Measurements from ENCODE around the gene HGFAC. TPM values are rescaled to one million over a fixed set of nuclear protein-coding genes. Genes with fewer than 3 reads are reported as not detected.

HGFAC gene
- total RNA-seq, 1 experiment from 2014 or later: 0.37 TPM

- no peak overlapping the region for H3K4me3 Mint-ChIP-seq
These were observed 31.6 kb downstream of the HGFAC start for GRCh38 chr4:3473181-3473950.

More at GRCh38 chr4:3473181-3473950, 31.6 kb downstream of the HGFAC start:
- Histone ChIP-seq H4K8ac (replicated peaks; ENCODE audit: insufficient read length, low read depth, low read length) (no peak overlapping the region), H3K56ac (ENCODE audit: insufficient read length, low read depth, low read length) (no peak overlapping the region), H2BK5ac (ENCODE audit: insufficient read length, low read length) (no peak overlapping the region), H2AFZ (ENCODE audit: low read length) (no peak overlapping the region), H3K4me1 (ENCODE audit: insufficient read depth, low read length) (no peaks in the 10 kb centered on the region), H3K9me3 (ENCODE audit: control insufficient read depth, low read depth, low read length) (no peaks in the 10 kb centered on the region), H3K79me1 (ENCODE audit: insufficient read depth, low read depth, low read length, poor library complexity, severe bottlenecking) (no peaks in the 10 kb centered on the region), H2BK120ac (ENCODE audit: low read depth, low read length, poor library complexity, severe bottlenecking) (no peak overlapping the region), H3K4ac (ENCODE audit: low read depth, low read length) (no peak overlapping the region), H3K9ac (ENCODE audit: extremely low read depth, insufficient read length, low read length) (no peak overlapping the region), H3K27me3 (ENCODE audit: insufficient read depth, low read length) (peaks cover 3% of the 10 kb centered on the region; the same call in 1 of the 2 replicates), H3K18ac (ENCODE audit: insufficient read length, low read depth, low read length) (no peak overlapping the region), H4K20me1 (ENCODE audit: control insufficient read depth, insufficient read depth, insufficient read length) (no peaks in the 10 kb centered on the region), H3K23ac (ENCODE audit: insufficient read length, low read depth, low read length) (no peak overlapping the region), H2BK20ac (ENCODE audit: low read depth, low read length, poor library complexity, severe bottlenecking) (no peak overlapping the region), H4K91ac (ENCODE audit: insufficient read length, low read depth, low read length) (no peak overlapping the region), H3K14ac (ENCODE audit: insufficient read depth, low read length) (no peak overlapping the region), H3K4me2 (ENCODE audit: insufficient read depth, insufficient read length, low read length) (no peak overlapping the region), H3K79me2 (ENCODE audit: insufficient read depth, low read length) (no peaks in the 10 kb centered on the region), H2AK5ac (ENCODE audit: insufficient read length, low read length) (no peak overlapping the region), H2BK15ac (ENCODE audit: low read depth, low read length) (no peak overlapping the region), H3K23me2 (ENCODE audit: insufficient read length, low read depth, low read length, poor library complexity, severe bottlenecking) (no peaks in the 10 kb centered on the region), H3T11ph (ENCODE audit: low read length) (no peak overlapping the region), H4K5ac (ENCODE audit: insufficient read length, low read depth, low read length) (no peak overlapping the region), H3K27ac (ENCODE audit: insufficient read length, low read depth, low read length) (no peak overlapping the region), H2BK12ac (ENCODE audit: insufficient read length, low read depth, low read length) (no peak overlapping the region)
- DNase-seq: no peak
- peaks cover 2 to 7% of the 10 kb centered on the region in 2 experiments; a peak in 2 of 4 replicates for H3K4me1 Mint-ChIP-seq
- no peak overlapping the region for H3K27ac Mint-ChIP-seq
- no peaks in the 10 kb centered on the region for H3K9me3 Mint-ChIP-seq
- WGBS (ENCODE audit: extremely low coverage, insufficient read length, low lambda C conversion rate): no CpG with 5 or more reads among the region's 41 CpGs
- peaks cover 83% of the 10 kb centered on the region for H3K27me3 Mint-ChIP-seq (ENCODE audit: low read depth)
- TF ChIP-seq CTCF (conservative IDR thresholded peaks at IDR 0.05): no peak
- no peaks in the 10 kb centered on the region for H3K36me3 Mint-ChIP-seq (ENCODE audit: insufficient read depth in 1 of 3, low read depth in 3 of 3)

All from H9 (cell line).